Measurements from ENCODE around the gene PRR11.
"Not testable (repeated sequence)": the region's sequence is repeated elsewhere in the genome, so short reads cannot be mapped to it uniquely, and the experiment has no call there.

PRR11 gene

DNA sequence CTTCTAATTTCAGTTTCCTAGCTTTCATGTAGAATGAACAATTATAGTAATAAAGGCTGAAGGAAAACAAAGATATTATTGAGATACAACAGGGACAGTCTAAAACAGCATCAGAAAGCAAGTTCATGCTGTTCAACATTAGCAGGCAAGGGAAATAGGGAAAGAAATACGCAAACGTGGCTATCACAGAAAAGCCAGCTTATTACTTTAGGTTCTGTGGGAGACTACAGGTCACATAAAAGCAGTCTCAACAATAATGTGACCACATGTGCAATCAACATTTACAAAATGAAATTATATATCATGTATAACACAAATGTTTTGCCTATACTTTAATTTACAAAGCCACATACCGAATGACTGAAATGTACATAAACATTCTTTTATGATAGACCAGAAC lies 44.0 kb upstream of the PRR11 start:
- TF ChIP-seq, protein P1, sequence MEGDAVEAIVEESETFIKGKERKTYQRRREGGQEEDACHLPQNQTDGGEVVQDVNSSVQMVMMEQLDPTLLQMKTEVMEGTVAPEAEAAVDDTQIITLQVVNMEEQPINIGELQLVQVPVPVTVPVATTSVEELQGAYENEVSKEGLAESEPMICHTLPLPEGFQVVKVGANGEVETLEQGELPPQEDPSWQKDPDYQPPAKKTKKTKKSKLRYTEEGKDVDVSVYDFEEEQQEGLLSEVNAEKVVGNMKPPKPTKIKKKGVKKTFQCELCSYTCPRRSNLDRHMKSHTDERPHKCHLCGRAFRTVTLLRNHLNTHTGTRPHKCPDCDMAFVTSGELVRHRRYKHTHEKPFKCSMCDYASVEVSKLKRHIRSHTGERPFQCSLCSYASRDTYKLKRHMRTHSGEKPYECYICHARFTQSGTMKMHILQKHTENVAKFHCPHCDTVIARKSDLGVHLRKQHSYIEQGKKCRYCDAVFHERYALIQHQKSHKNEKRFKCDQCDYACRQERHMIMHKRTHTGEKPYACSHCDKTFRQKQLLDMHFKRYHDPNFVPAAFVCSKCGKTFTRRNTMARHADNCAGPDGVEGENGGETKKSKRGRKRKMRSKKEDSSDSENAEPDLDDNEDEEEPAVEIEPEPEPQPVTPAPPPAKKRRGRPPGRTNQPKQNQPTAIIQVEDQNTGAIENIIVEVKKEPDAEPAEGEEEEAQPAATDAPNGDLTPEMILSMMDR (conservative IDR thresholded peaks at IDR 0.05; ENCODE audit: low read length), result no peak
- H3K4me3 ChIP-seq (ENCODE audit: low read length), result no peak overlapping the region
- DNase-seq (ENCODE audit: low read depth), result no peak

DNA sequence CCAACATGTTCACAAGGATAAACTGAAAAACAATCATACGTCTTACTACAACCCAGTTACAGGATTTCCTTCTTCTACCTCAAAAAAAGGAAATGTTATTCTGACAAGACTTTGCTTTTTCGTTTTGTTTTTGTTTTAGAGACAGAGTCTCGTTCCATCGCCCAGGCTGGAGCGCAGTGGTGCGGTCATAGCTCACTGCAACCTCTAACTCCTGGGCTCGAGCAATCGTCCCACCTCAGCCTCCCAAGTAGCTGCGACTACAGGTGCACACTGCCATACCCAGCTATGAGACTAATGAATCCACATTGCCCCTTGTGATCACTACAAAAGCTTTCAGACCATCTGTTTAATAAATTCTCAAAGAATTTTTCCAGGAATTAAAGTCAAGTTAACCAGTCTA lies 40.1 kb upstream of the PRR11 start:
- TF ChIP-seq, protein P1 (conservative IDR thresholded peaks at IDR 0.05; ENCODE audit: low read length), result no peak

DNA sequence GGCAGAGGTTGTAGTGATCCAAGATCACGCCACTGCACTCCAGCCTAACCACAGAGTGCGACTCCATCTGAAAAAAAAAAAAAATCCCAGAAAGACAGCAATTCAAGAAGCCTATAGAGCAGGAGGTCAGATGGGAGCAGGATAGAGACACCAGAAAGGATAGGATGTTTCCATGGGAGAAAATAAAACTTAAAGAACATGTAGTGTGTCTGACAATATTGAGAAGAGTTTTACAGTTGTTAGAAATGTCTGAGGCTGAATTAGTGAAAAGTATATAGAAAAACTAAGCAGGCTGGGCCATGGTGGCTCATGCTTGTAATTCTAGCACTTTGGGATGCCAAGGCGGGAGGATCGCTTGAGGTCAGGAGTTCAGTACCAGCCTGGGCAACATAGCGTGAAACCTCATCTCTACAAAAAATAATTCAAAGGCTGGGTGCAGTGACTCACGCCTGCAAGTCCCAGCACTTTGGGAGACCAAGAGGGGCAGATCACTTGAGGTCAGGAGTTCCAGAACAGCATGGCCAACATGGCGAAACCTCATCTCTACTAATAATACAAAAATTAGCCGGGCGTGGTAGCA lies 33.6 kb upstream of the PRR11 start:
- TF ChIP-seq, protein P1 (conservative IDR thresholded peaks at IDR 0.05; ENCODE audit: low read length), result no peak
- no peak for DNase-seq (ENCODE audit: low read depth)

More for the DNA sequence above, 40.1 kb upstream of the PRR11 start:
- no peak for DNase-seq (ENCODE audit: low read depth)
- no peak overlapping the region for H3K4me3 ChIP-seq (ENCODE audit: low read length)

DNA sequence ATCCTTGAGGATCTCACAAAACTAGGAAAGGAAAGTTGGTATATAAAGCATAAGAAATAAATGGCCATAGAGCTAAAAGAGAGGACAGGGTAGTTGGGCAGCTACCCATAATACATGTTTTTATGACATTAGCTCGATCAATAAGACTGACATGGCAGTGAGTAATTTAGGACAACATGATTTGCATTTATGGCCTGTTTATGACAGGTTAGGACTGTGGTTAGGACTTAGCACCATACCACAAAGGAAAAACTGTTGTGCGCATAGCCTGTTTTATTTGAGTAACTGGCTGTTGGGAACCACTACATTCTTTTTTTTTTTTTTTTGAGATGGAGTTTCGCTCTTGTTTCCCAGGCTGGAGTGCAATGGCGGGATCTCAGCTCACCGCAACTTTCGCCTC lies 30.9 kb upstream of the PRR11 start:
- DNase-seq (ENCODE audit: low read depth), result no peak
- H3K4me3 ChIP-seq (ENCODE audit: low read length), result no peak overlapping the region
- TF ChIP-seq, protein P1 (conservative IDR thresholded peaks at IDR 0.05; ENCODE audit: low read length), result no peak

More for the DNA sequence above, 33.6 kb upstream of the PRR11 start:
- H3K4me3 ChIP-seq (ENCODE audit: low read length), result no peak overlapping the region

DNA sequence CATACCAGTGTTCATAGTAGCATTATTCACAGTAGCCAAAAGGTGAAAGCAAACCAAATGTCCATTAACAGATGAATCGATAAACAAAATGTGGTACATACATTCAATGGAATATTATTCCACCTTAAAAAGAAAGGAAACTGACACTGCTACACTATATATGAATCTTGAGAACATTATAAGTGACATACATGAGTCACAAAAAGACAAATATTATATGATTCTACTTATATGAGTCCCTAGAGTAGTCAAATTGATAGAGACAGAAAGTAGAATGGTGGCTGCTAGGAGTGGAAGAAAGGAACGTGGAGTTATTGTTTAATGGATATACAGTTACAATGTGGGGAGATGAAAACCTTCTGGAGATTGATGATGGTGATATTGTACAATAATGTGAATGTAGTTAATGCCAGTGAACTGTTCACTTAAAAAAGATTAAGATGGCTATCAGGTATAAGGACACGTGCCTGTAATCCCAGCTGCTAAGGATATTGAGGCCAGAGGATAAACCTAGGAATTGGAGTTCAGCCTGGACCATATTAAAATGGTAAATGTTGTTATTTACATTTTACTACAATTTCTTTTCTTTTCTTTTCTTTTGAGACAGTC lies 28.6 kb upstream of the PRR11 start:
- DNase-seq (ENCODE audit: low read depth), result no peak
- TF ChIP-seq, protein P1 (conservative IDR thresholded peaks at IDR 0.05; ENCODE audit: low read length), result no peak
- no peak overlapping the region for H3K4me3 ChIP-seq (ENCODE audit: low read length)

DNA sequence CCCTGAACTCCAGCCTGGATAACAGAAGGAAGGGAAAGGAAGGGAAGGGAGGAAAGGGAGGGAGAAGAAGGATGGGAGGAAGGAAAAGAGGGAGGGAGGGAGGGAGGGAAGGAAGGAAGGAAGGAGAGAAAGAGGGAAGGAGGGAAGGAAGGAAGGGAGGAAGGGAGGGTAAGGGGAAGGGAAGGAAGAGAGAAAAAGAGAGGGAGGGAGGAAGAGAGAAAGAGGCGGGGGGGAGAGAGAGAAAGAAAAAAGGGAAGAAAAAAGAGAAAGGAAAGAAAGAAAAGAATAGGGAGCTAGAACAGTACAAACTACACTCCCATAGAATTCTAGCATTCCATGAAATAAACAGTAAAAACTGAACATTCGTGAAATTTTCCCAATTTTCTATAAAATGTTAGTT lies 25.7 kb upstream of the PRR11 start:
- no peak for DNase-seq (ENCODE audit: low read depth)
- TF ChIP-seq, protein P1 (conservative IDR thresholded peaks at IDR 0.05; ENCODE audit: low read length), result no peak
- no peak overlapping the region for H3K4me3 ChIP-seq (ENCODE audit: low read length)

DNA sequence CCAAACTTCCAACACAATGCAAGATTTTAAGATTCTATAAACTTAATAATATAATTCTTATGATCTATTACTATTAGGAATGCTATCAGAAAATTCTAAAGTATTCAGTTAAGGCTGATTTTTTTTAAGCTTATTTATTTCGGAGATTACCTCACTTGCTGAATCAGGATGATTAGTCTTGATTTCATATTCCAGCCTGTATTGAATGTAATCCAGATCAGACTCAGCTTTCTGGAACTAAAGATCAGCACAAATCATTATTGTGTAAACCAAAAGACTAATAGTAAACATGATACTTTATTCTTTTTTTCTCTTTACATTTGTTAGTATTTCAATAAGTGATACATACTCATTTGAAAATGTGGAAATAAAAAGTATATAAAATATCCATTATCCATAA lies 24.4 kb upstream of the PRR11 start:
- TF ChIP-seq, protein P1 (conservative IDR thresholded peaks at IDR 0.05; ENCODE audit: low read length), result no peak
- H3K4me3 ChIP-seq (ENCODE audit: low read length), result no peak overlapping the region
- no peak for DNase-seq (ENCODE audit: low read depth)

DNA sequence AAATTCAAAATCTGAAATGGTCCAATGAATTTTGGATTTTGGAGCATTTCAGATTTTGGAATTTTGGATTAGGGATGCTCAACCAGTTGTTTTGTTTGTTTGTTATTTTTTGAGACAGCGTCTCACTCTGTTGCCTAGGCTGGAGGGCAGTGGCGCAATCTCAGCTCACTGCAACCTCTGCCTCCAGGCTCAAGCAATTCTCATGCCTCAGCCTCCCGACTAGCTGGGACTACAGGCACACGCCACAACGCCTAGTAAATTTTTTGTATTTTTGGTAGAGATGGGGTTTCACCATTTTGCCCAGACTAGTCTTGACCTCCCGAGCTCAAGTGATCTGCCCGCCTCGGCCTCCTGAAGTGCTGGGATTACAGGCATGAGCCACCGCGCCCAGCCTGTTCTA lies 17.2 kb upstream of the PRR11 start:
- not testable (repeated sequence) for H3K4me3 ChIP-seq (ENCODE audit: low read length); DNase-seq (ENCODE audit: low read depth)
